Anterior cingulate cortex (tissue), 58 donors: Measurements from ENCODE around the gene ACP3.
"Not testable (repeated sequence)": the region's sequence is repeated elsewhere in the genome, so short reads cannot be mapped to it uniquely, and the experiment has no call there.

Experiments
- DNase-seq, 58 donors: peaks; one replicate each; lab custom pipeline; 2025; lab: John Stamatoyannopoulos, UW

ACP3 gene, protein sequence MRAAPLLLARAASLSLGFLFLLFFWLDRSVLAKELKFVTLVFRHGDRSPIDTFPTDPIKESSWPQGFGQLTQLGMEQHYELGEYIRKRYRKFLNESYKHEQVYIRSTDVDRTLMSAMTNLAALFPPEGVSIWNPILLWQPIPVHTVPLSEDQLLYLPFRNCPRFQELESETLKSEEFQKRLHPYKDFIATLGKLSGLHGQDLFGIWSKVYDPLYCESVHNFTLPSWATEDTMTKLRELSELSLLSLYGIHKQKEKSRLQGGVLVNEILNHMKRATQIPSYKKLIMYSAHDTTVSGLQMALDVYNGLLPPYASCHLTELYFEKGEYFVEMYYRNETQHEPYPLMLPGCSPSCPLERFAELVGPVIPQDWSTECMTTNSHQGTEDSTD

GRCh38 chr3:132317229-132317948, at the start of gene ACP3:
Gene ACP3, plus strand, starts transcription at chr3:132317407. Its CDS starts 50 bp downstream, at chr3:132317457.
- peak in 12 of 58 donors; percentile 1 to 37 (median 10) for DNase-seq

DNA sequence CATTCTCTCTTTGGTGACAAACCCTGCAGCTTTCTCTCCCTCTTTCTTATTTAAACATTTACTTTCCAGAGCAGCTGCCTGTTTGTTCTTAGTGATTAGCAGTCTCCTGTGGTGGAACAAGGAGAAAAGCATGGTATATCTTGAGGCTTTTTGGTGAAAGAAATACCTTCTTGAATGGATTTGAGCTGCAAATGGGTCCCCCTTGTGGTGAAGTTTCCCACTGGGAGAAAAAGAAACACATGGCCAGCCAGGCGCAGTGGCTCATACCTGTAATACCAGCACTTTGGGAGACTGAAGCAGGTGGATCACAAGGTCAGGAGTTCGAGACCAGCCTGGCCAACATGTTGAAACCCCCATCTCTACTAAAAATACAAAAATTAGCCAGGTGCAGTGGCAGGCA, 48.3 kb upstream of the ACP3 start:
- no peak for DNase-seq

DNA sequence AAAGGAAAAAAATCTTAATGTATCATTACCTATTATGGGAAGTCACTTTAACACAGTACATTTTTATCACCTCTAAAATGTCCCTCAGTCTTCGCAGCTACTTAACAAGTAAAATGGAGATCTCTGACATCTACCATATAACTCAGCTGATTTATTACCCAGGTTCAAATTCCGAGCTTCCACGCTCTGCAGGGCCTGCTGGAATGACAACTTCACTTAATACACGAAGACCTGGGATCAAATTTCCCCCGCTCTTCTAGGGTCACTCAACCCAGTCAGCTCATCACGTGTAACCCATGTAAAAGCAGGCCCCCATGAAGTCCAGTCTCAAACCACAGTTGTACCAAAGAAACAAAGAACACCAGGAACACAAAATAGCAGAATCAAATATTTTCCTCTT, 44.2 kb upstream of the ACP3 start:
- no peak for DNase-seq

- no peak for DNase-seq
Observed at GRCh38 chr3:132276228-132276906, 40.8 kb upstream of the ACP3 start.

DNA sequence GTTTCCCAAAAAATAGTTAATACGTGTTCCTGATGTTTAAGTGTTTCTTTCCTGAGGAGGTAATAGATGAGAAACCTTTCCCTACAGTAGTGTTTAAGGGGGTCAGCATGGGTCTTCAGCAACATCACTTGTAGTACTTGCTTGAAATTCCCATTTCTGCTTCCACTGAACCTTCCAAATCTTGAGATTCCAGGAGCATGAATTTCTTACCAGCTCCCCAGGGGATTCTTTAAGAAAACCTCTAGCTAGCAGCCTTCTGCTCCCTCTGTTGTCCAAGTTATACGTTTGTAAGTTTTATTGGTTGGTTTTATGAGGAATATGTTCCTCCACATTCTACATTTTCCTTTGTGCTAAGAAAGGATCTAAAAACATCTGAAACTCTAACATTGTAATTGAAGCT, 38.2 kb upstream of the ACP3 start:
- DNase-seq = no peak

DNA sequence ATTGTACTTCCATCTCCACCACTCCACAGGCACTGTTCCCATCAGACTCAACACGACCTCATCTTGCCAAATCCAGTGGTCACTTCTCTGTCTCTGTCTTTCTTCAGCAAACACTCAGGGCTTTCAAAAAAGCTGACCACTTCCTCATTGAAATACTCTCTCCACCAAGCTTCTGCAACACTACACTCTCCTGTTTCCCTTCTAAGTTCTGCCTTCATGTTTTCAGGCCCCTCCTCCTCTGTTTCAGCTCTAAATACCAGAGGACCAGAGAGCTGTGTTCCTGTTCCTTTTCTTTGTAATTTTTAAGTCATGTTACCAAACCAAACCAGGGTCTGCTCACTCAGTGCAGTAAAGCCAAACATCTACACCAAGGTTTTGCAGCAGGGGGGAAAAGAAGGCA, 33.8 kb upstream of the ACP3 start:
- DNase-seq = peak in 9 of 58 donors; percentile 1 to 47 (median 11)

DNA sequence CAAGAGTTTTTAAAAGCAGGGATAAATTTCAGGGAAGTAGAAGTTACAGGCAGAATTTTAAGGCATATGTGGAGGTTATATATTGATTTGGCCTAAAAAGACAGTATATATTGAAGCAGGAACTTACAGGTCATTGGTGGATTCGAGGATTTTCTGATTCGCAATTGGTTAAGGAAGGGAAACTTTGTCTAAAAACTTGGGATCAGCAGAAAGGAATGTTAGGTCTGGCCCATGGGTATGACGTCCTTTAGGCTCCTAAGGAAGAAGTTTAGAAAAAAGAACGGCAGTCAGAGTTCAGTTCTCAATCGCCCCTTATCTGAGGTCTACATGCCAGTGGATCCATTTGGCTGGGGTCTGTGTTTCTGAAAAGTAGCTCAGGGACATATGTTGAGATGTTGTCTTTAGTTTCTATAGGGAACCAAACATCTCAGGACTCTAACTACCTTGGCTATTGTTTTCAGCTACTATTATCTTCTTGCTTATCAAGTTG, 33.2 kb upstream of the ACP3 start:
- no peak for DNase-seq

DNA sequence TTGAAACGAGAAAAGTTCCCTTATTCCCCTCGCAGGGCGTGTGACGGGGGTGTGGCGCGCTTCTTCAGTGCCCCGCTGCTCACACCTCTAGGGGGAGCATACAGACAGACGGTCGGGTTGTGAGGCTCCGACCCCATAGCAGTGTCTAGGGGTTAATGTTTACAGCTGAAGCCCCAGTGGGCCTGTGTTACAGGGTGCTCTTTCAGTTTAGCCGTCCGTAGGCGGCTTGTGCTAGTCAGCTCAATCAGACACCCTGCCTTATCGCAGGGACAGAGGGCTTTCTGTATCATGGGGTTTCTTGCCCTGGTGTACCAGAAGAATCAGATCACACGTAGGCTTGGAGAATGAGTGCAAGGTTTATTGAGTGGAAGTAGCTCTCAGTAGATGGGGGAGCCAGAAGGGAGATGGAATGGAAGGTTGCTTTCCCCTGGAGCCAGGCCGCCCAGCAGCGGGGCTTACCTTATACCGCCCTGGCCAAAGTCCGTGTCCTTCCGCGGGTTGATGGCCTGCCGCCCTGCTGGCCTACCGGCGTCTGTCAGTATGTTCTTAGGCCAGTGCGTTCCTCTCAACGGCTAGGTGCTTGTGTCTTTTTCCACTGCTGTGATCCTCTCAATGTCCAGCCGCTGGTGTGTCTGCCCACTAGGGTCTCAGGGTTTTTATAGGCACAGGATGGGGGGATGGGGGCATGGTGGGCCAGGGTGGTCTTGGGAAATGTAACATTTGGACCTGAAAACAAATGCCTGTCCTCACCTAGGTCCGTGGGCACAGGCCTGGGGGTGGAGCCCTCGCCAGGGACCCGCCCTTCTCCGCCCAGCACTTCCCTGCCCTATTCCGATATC, 32.2 kb upstream of the ACP3 start:
- DNase-seq = peak in 2 of 58 donors; percentile 1 to 3

DNA sequence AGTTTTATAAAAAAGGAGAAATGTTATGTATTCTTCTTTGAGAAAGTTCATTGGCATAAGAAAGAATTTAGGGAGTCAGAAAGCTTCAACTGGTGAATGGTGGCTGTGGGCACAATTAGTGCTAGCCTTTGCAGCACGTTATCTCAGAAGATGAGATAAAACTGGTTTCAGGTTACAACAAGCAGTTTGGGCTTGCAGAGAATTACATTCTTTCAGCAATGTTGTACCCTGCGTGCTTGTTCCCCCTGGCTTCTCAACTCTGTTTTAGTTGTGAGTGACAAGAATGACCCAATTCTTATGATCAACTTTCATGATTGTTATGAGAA, 31.6 kb upstream of the ACP3 start:
- no peak for DNase-seq

DNA sequence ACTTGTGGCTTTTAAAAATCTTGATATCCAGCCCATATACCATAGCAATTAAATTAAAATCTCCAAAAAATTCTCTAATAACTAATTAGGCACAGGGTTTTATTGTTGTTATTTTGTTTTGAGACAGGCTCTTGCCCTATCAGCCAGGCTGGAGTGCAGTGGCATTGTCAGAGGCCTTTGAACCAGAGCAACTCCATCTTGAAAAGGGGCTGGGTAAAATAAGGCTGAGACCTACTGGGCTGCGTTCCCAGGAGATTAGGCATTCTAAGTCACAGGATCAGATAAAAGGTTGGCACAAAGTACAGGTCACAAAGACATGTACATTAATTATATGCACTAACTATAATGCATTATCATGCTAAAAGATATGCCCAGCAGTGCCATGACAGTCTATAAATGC, 31.2 kb upstream of the ACP3 start:
- DNase-seq = no peak

DNA sequence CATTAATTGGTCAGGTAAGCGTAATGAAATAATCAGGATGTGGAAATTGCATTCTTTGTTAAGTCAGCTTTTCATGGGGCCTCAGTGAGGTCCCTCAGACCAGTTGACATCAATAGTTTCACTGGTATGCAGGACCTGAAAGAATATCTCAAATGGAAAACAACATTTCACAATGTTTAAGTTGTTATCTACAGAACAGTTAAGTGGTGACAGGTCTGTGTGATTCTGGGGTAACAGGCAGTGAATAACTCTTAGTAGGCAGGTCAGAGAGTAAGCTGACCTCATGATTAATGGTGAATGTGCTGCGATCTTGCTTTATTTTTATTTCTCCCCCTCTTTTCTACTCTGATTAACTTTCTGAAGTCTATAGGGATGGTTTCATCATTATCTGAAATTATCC, 28.9 kb upstream of the ACP3 start:
- DNase-seq = no peak

- DNase-seq = no peak
Observed at GRCh38 chr3:132289316-132289715, 27.9 kb upstream of the ACP3 start.

- no peak for DNase-seq
Observed at GRCh38 chr3:132290833-132291232, 26.4 kb upstream of the ACP3 start.

GRCh38 chr3:132292042-132292441, 25.2 kb upstream of the ACP3 start:
- no peak for DNase-seq

GRCh38 chr3:132293251-132293650, 24.0 kb upstream of the ACP3 start:
- DNase-seq = no peak

- no peak for DNase-seq
Observed at GRCh38 chr3:132294906-132295305, 22.3 kb upstream of the ACP3 start.

GRCh38 chr3:132303336-132304201, 13.6 kb upstream of the ACP3 start:
- not testable (repeated sequence) for DNase-seq

GRCh38 chr3:132304351-132304750, 12.9 kb upstream of the ACP3 start:
- DNase-seq = not testable (repeated sequence)

- DNase-seq = not testable (repeated sequence)
Observed at GRCh38 chr3:132310057-132310456, 7.2 kb upstream of the ACP3 start.
